OCI-LY3 (cell line): ENCODE results near the gene PRR15.

Experiments used
- H2AFZ ChIP-seq: fragments of 200-600, 300-600 bp; shearing (Covaris generic); 2 replicates; pipeline ENCODE4 v1.6.0; 2014; ENCODE audit warnings: antibody characterized with exemption, low read depth, low read length
- H3K27ac ChIP-seq: fragments of 200-600, 300-600 bp; sonication (generic); 2 replicates; pipeline ENCODE4 v1.5.1; 2014; ENCODE audit warnings: mild to moderate bottlenecking, low read length, moderate library complexity, mixed read lengths
- H3K27me3 ChIP-seq: fragments of 200-600, 300-600 bp; sonication (generic); 2 replicates; pipeline ENCODE4 v1.6.1; 2014; ENCODE audit warnings: low read depth, low read length, mixed read lengths
- H3K36me3 ChIP-seq: fragments of 200-600, 300-600 bp; sonication (generic); replicated peaks from 2 replicates; pipeline ENCODE3; 2014; ENCODE audit warnings: low read depth, low read length, mixed read lengths
- H3K4me1 ChIP-seq: fragments of 300-600, 200-600 bp; sonication (generic); 2 replicates; pipeline ENCODE4 v1.6.1; 2014; ENCODE audit warnings: low read length, mixed read lengths
- H3K4me2 ChIP-seq: fragments of 200-600, 300-600 bp; sonication (generic); 2 replicates; pipeline ENCODE4 v1.6.1; 2014; ENCODE audit warnings: low read length, mixed read lengths
- H3K4me3 ChIP-seq: fragments of 300-600, 200-600 bp; sonication (generic); 2 replicates; pipeline ENCODE4 v1.5.1; 2014; ENCODE audit warnings: antibody characterized with exemption, mild to moderate bottlenecking, low read length, moderate library complexity
- H3K79me2 ChIP-seq: fragments of 300-600, 200-600 bp; shearing (Covaris generic); 2 replicates; pipeline ENCODE4 v1.6.1; 2014; ENCODE audit warnings: mild to moderate bottlenecking, low read length, mixed read lengths
- H3K9ac ChIP-seq: fragments of 300-600, 200-600 bp; shearing (Covaris generic); 2 replicates; pipeline ENCODE4 v1.6.0; 2014; ENCODE audit warnings: mild to moderate bottlenecking, low read length, moderate library complexity
- H3K9me3 ChIP-seq: fragments of 200-600, 300-600 bp; shearing (Covaris generic); 2 replicates; pipeline ENCODE4 v1.6.1; 2014; ENCODE audit warnings: low read length, mixed read lengths; ENCODE audit not compliant: insufficient read depth
- H4K20me1 ChIP-seq: fragments of 200-600, 300-600 bp; sonication (generic); 2 replicates; pipeline ENCODE4 v1.6.1; 2016; ENCODE audit warnings: low read length, mixed read lengths; ENCODE audit not compliant: insufficient read depth
- EZH2phosphoT487 ChIP-seq: fragments of 200-600 bp; shearing (Covaris generic); IDR thresholded peaks from 2 replicates; pipeline ENCODE4 v1.6.1; 2018; ENCODE audit warnings: antibody characterized with exemption, mixed run types, low read depth
- TF ChIP-seq, protein P1 (sequence below): fragments of 200-600, 300-600 bp; sonication (generic); IDR thresholded peaks from 2 replicates; pipeline ENCODE4 v1.5.1; 2014; ENCODE audit warnings: antibody characterized with exemption, low read length, low read depth

PRR15 gene

DNA sequence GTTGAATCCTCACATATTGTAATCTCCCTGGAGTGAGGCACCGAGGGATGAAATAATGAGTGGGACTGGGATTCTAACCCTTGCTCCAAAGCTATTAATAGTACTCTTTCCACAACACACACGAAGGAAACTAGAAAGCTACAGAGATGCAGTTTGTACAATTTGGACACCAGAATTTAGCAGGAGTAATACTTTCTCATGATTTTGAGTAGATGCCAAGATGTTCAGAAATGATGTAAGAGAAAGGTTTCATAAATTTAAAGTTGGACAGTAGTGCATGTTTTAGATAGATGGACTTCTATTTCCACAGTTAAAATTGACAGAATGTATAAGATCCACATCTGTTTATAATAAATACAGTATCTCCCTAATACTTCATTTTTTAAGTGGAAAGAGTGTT, 46.5 kb downstream of the PRR15 start:
- no peaks in the 10 kb centered on the region for H3K4me1 ChIP-seq
- no peaks in the 10 kb centered on the region for H3K79me2 ChIP-seq
- no peaks in the 10 kb centered on the region for H3K9me3 ChIP-seq
- H3K9ac ChIP-seq: no peak overlapping the region
- no peak overlapping the region for H3K27ac ChIP-seq
- no peaks in the 10 kb centered on the region for H4K20me1 ChIP-seq
- no peak overlapping the region for H3K4me2 ChIP-seq
- H2AFZ ChIP-seq: no peak overlapping the region
- H3K27me3 ChIP-seq: no peaks in the 10 kb centered on the region
- TF ChIP-seq EZH2phosphoT487: no peak
- TF ChIP-seq, protein P1, sequence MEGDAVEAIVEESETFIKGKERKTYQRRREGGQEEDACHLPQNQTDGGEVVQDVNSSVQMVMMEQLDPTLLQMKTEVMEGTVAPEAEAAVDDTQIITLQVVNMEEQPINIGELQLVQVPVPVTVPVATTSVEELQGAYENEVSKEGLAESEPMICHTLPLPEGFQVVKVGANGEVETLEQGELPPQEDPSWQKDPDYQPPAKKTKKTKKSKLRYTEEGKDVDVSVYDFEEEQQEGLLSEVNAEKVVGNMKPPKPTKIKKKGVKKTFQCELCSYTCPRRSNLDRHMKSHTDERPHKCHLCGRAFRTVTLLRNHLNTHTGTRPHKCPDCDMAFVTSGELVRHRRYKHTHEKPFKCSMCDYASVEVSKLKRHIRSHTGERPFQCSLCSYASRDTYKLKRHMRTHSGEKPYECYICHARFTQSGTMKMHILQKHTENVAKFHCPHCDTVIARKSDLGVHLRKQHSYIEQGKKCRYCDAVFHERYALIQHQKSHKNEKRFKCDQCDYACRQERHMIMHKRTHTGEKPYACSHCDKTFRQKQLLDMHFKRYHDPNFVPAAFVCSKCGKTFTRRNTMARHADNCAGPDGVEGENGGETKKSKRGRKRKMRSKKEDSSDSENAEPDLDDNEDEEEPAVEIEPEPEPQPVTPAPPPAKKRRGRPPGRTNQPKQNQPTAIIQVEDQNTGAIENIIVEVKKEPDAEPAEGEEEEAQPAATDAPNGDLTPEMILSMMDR: no peak; the same call in 1 of the 2 replicates
- no peaks in the 10 kb centered on the region for H3K36me3 ChIP-seq
- H3K4me3 ChIP-seq: no peak overlapping the region

DNA sequence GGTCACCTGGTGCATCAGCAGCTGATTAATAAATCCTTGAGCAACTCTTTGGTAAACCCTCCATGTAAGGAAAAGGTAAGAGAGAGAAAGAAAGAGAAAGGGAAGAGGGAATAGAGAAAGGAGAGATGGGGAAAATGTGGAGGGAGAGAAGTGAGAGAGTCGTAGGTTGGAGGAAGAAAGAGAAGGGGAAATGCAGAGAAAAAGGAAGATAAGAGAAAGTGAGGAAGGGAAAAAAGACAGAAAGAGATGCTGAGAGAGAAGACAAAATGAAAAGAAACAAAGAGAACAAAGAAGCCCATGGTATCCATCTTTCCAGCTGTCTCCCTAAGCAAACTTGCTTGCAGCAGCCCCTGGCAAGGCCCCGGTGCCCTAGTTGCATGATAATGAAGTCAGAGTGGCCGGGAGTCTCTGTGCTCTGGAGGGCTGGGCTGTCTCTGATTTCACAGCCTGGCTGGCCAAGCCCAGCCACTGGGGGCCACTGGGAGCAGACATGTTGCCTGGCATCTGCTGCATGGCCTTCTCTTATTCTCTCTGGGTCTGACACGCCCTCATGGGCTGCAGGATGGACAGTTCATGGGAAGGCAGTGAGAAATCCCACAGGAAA, 48.4 kb downstream of the PRR15 start:
- Histone ChIP-seq H3K27me3 (no peaks in the 10 kb centered on the region), H4K20me1 (no peaks in the 10 kb centered on the region), H3K27ac (no peak overlapping the region), H3K9me3 (no peaks in the 10 kb centered on the region), H3K9ac (no peak overlapping the region), H3K79me2 (no peaks in the 10 kb centered on the region), H3K4me3 (no peak overlapping the region), H2AFZ (no peak overlapping the region), H3K4me2 (no peak overlapping the region), H3K36me3 (no peaks in the 10 kb centered on the region), H3K4me1 (no peaks in the 10 kb centered on the region)
- TF ChIP-seq, protein P1: no peak
- no peak for TF ChIP-seq EZH2phosphoT487

DNA sequence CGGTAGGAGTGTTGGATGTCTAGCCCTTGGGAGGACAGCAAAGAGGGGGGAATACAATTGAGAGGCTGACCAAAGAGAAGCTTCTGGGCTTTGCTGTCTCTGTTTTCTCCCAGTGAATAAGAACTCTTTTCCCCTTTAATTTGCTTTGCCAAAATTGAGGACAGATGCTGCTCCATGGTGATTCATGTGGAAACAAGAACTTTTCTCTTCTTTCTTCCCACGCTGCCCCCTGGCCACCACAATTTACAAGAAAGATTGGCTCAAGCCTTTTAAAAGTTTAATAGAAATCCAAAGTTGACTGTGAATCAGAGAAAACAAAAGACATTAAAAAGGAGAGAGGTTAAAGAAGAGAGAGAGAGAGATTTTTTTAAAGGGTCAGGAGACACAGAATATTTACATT, 49.0 kb downstream of the PRR15 start:
- no peak overlapping the region for H3K4me2 ChIP-seq
- no peaks in the 10 kb centered on the region for H3K27me3 ChIP-seq
- no peak overlapping the region for H3K4me3 ChIP-seq
- no peaks in the 10 kb centered on the region for H3K36me3 ChIP-seq
- TF ChIP-seq, protein P1: no peak
- no peak for TF ChIP-seq EZH2phosphoT487
- no peaks in the 10 kb centered on the region for H3K79me2 ChIP-seq
- H3K9ac ChIP-seq: no peak overlapping the region
- H4K20me1 ChIP-seq: no peaks in the 10 kb centered on the region
- no peaks in the 10 kb centered on the region for H3K4me1 ChIP-seq
- H2AFZ ChIP-seq: no peak overlapping the region
- no peaks in the 10 kb centered on the region for H3K9me3 ChIP-seq
- no peak overlapping the region for H3K27ac ChIP-seq

DNA sequence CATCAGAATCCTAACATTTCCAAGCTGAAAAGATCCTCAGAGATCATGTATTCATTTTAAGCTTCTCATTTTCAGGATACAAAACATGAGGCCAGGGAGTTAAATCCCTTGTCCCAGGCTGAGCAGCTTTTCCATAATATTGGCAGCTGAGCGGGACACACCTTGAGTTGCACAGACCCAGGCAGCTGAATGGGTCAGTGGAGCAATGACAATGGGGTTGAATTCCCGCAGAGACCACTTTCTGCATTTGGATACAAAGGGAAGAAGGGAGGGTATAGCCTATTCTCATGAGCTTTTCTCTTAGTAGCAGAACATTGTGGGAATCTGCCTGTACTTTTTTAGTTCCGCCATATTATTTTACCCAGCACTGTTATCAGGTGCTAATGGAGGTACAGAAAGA, 49.5 kb downstream of the PRR15 start:
- no peak overlapping the region for H3K9ac ChIP-seq
- H3K4me3 ChIP-seq: no peak overlapping the region
- no peaks in the 10 kb centered on the region for H3K79me2 ChIP-seq
- no peaks in the 10 kb centered on the region for H3K4me1 ChIP-seq
- H3K36me3 ChIP-seq: no peaks in the 10 kb centered on the region
- no peak overlapping the region for H2AFZ ChIP-seq
- H3K27ac ChIP-seq: no peak overlapping the region
- H3K4me2 ChIP-seq: no peak overlapping the region
- no peaks in the 10 kb centered on the region for H3K9me3 ChIP-seq
- H3K27me3 ChIP-seq: no peaks in the 10 kb centered on the region
- TF ChIP-seq, protein P1: no peak
- TF ChIP-seq EZH2phosphoT487: no peak
- H4K20me1 ChIP-seq: no peaks in the 10 kb centered on the region
